GM18508 (cell line): ENCODE measurements around the gene ASB13.

Experiments used
- ATAC-seq: cut with Tn5 transposase; IDR thresholded peaks from one replicate; pipeline ENCODE4 v1.9.1; 2021; ENCODE audit warnings: moderate number of reproducible peaks; ENCODE audit not compliant: insufficient read depth, unreplicated experiment

ASB13 gene

DNA sequence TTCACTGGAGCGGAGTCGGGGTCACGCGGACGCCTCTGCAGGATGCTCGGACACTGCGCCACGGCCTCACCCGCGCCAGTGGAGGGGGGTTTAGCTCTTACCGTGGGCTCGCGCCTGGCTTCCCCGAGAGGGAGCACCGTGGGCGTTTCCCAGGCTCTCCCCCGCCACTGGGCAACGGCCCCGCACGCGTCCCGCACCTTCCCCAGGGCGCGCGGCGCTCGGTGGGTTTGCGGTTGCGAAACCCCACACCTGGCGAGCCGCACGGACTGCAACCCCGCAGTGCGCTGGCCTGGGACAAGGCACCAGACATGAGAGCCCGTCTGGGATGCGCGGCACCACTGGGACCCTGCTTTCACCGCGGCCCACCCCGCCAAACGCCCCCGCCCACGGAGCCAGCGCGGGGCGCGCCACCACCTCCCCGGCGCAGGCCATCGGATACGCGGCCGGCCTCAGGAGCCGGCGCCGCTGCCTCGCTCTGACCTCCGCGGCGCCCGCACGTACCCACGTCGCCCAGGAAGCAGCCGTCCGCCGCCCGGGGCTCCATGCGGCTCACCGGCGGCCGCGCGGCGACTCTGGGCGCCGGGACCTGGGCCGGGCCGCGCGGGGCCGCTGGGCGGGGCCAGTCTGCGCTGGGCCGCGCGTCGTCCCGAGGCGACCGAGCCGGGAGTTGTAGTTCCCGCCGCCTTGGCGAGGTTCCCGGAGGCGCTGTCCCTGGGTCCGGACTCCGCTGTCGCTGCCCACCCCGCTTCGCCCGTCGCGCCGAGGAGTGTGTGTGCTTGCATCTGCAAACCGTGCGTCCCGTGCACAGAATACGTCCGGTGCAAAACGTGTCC, at the start of gene ASB13:
Gene ASB13, minus strand, starts transcription at position 588 of the 833 bp plus-strand sequence. Its CDS starts 44 bp downstream, at position 544.
- ATAC-seq = no peak

- no peak for ATAC-seq
Observed at GRCh38 chr10:5711642-5712041, 45.2 kb upstream of the ASB13 start.

DNA sequence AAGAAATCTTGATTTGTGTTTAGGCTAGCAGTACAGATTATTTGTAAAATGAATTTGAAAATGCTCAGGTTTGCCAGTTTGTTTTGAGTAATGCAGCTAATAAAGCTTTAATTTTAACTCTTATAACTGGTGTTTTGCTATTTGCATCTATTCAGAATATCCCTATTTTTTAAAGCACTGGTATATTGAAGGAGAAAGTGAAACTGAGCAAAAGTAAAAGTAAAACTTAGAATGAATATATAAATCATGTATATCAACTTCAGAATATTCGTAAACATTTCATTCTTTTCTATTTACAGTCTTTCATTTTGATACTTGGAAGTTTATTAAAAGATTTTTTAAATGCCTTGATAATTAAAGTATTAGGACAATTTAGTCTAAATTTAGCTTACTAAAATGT, 44.5 kb upstream of the ASB13 start:
- ATAC-seq = no peak

DNA sequence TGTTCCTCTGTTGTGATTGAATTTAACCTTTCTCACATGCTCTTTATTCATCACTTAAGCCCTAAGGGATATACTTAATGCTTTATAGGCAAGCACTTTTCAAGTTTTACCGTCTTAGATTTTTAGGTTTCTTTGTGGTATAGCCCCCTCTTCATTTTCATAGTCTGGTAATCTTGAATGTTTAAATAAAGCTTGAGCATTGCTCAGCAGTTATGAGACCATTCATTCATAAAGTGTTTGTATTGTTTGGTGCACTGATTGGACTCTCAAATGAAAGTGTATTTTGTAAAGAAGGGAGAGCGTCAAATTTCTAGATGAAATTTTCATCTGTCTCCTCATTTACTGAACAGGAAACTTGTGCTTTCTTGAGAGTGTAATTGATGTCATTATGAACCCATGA, 43.5 kb upstream of the ASB13 start:
- ATAC-seq = no peak

DNA sequence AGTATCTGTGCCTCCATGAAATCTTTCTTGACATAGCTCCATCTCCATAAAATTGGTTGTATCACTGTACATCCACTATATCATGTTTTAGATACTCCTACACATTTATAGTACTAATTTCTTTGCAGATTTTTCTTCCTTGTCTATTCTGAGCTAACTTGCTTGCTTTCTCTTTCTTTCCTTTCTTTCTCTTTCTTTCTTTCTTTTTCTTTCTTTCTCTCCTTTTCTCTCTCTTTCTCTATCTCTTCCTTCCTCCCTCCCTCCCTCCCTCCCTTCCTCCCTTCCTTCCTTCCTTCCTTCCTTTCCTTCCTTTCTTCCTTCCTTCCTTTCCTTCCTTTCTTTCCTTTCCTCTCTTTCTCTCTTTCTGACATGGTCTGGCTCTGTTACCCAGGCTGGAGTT, 42.0 kb upstream of the ASB13 start:
- no peak for ATAC-seq

DNA sequence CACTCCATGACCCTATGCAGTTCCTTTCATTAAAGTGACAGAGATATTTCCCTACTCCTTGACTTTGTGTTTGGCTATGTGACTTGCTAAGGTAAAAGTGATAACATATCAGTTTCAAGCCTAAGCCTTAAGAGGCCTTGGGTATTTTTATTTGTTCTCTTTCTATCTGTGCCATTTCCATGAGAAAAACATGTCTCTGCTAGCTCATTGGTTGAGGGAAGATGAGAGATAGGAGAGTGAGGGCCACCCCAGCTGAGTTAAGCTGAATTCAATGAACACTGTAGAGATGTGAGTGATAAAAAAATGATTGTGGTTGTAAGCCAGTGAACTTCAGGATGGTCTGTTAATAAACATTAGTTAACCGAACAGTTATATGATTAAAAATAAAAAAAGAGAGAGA, 31.7 kb upstream of the ASB13 start:
- no peak for ATAC-seq

- ATAC-seq = no peak
Observed at GRCh38 chr10:5697342-5697741, 30.9 kb upstream of the ASB13 start.

DNA sequence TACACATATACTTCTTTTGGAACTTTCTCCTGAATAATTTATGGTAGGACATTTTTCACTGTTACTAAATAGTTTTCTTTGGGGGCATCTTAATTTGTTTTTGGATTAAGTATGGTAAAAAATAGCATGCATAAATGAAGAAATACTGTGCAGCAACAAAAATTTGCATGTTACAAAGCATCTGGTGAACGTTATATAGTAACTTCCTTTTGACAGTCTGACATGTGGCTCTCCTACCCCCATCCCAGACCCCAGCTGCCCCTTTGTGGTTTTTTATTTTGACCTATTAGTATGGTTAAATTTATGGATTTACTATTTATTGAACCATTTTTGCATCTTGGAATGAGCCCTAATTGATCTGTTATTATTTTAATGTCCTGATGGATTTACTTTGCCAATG, 28.2 kb upstream of the ASB13 start:
- ATAC-seq = no peak

- peak; percentile 58 for ATAC-seq
Observed at GRCh38 chr10:5692461-5693358, 26.3 kb upstream of the ASB13 start.

GRCh38 chr10:5691786-5692185, 25.4 kb upstream of the ASB13 start:
- ATAC-seq = no peak

DNA sequence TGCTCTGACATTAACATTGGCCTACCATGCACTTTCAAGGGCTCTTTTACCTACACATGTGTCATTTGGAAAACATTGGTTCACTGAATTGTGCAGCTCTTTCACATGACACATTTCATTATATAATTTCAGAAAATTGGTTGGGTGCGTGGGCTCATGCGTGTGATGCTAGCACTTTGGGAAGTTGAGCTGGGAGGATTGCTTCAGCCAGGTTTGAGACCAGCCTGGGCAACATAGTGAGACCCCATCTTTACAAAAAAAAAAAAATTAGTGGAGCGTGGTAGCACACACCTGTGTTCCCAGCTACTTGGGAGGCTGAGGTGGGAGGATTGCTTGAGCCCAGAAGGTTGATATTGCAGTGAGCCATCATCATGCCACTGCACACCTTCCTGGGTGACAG, 22.2 kb upstream of the ASB13 start:
- ATAC-seq = no peak

GRCh38 chr10:5685764-5686240, 19.4 kb upstream of the ASB13 start:
- no peak for ATAC-seq

DNA sequence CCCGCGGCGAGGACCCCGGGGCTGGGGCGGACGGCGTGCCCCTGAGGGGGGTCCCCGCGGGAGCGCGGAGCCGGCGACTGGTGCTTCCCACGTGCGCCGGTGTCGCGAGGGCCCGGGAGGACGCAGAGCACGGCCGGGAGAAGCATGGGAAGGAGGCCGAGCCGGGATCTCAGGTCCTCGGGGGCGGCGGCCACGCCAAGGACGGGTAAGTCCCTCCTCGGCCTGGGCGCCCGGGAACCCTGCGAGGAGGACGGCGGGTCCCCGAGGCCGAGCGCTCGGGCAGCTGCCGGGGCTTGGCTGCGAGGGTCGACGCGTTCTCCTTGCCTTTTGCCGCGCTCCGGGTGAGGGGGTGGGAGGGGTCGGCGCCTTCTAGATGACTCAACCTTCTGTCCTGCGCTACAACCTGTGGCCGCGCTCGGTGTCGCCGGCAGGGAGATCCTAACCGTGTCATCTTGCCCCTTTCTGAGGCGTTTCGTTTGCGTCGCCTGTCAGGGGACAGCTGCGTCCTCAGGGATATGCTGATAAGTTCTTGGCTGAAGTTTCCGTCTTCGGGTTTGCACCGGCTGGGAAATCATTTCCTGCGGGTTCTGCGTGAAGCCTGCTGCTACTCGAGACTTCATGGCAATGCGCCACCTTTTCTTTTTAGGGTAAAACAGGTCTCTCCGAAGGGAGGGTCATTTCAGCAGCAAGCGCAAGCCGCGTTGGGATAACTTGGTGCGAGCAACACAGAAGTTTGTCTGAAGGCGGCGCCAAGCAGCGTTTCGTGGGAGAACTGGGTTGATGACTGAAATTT, 18.8 kb upstream of the ASB13 start:
- ATAC-seq = peak; percentile 34

- peak; percentile 57 for ATAC-seq
Observed at GRCh38 chr10:5684318-5684970, 18.0 kb upstream of the ASB13 start, which contains the start of gene TASOR2. TASOR2 (plus strand) TSS chr10:5684838; CDS start chr10:5720643, 35,805 bp downstream.

DNA sequence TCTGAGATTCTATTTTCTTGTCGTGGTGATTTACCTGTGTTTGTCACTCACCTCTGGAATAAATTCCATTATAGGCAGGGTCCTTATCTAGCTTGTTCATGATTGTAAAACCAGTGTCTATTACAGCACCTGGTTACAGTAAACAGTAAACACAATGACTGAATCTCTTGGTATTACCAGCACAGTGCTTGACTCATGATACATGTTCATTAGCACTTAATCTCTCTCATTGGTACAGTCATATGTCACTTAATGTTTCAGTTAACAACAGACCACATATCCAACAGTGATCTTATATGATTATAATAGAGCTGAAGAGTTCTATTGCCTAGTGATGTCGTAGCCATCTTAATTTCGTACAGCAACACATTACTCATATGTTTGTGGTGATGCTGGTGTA, 16.7 kb upstream of the ASB13 start:
- ATAC-seq = no peak

GRCh38 chr10:5681930-5682329, 15.5 kb upstream of the ASB13 start:
- ATAC-seq = no peak

GRCh38 chr10:5679606-5680005, 13.2 kb upstream of the ASB13 start:
- no peak for ATAC-seq

DNA sequence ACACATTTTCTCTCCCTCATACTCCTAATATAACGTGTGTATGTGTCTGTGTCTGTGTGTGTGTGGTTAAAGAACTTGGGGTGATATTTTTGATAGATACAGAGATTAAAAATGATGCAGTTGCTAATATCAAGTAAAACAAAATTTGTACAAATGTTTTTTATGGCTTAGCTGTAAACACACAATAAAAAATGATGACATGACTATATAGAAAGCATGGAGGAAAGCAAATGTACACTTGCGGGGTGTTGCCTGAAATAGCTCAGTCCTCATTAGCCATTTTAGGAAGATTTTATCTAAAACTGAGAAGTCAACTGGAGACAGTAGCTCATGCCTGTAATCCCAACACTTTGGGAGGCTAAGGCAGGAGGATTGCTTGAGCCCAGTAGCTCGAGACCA, 12.6 kb upstream of the ASB13 start:
- ATAC-seq = no peak

DNA sequence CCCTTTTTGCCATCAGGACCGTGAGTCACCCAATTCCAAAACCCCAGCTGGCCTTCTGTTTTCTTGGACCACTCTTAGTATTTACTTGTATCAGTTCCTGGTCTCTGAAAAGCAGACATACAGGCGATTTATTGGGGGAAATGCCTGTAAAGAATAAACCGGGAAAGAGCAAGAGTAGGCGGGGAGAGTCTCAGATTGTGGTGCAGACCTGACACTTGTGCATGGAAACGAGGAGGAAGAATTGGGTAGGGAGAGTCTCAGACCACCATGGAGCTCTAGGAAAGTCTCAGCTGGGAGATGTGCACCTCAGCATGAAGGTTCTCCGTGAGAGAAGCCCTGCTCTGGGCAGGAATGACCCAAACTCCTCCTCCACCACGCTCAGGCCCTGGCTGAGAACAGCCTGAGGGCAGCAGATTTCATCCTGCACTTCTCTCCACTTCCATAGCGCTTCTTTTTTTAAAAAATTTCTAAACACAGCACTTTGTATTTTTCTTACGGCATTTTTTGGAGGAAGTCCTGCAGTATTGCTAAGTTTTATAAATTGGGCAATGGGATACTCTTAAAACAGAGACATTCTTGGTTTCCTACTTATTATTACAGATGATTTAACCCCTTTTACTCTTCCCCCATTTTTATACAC, 12.1 kb upstream of the ASB13 start:
- ATAC-seq = no peak
